GM12801 (cell line): ENCODE measurements around the gene YTHDC2.

Experiments used
- CTCF ChIP-seq: IDR thresholded peaks from one replicate; pipeline ENCODE4 v1.5.1; 2011; ENCODE audit warnings: control low read depth; ENCODE audit not compliant: insufficient read length; ENCODE audit errors: extremely low read depth

The YTHDC2 gene

GRCh38 chr5:113569396-113569795, 55.9 kb downstream of the YTHDC2 start:
- TF ChIP-seq CTCF = no peak

GRCh38 chr5:113572716-113573115, 59.2 kb downstream of the YTHDC2 start:
- TF ChIP-seq CTCF = no peak

- no peak for TF ChIP-seq CTCF
Measured at GRCh38 chr5:113574417-113574816, 60.9 kb downstream of the YTHDC2 start.

GRCh38 chr5:113575074-113575473, 61.6 kb downstream of the YTHDC2 start:
- TF ChIP-seq CTCF = no peak

- no peak for TF ChIP-seq CTCF
Measured at GRCh38 chr5:113578091-113578490, 64.6 kb downstream of the YTHDC2 start.

- TF ChIP-seq CTCF = no peak
Measured at GRCh38 chr5:113581388-113581787, 67.9 kb downstream of the YTHDC2 start.

- TF ChIP-seq CTCF = no peak
Measured at GRCh38 chr5:113598150-113598549, 84.7 kb downstream of the YTHDC2 start.

- no peak for TF ChIP-seq CTCF
Measured at GRCh38 chr5:113598926-113599325, 85.4 kb downstream of the YTHDC2 start.
